SU-DHL-6 (cell line): ENCODE results near the gene MRPL17.

Source experiments
- H2AFZ ChIP-seq: fragments of 200-600 bp; sonication (generic); 2 replicates; pipeline ENCODE4 v1.6.1; 2014; ENCODE audit warnings: low read depth, mild to moderate bottlenecking, moderate library complexity, mixed read lengths, antibody characterized with exemption, low read length; ENCODE audit not compliant: severe bottlenecking
- H3F3A ChIP-seq: fragments of 200-600 bp; shearing (Covaris generic); 2 replicates; pipeline ENCODE4 v1.6.0; 2016; ENCODE audit warnings: antibody characterized with exemption, mild to moderate bottlenecking; ENCODE audit not compliant: insufficient read depth
- H3K27ac ChIP-seq: fragments of 200-600 bp; sonication (generic); 2 replicates; pipeline ENCODE4 v1.5.1; 2016; ENCODE audit warnings: low read depth, mild to moderate bottlenecking, low read length, moderate library complexity, mixed read lengths
- H3K27me3 ChIP-seq: fragments of 200-600 bp; sonication (generic), shearing (Covaris generic); 2 replicates; pipeline ENCODE4 v1.6.0; 2014; ENCODE audit warnings: mild to moderate bottlenecking, low read length
- H3K36me3 ChIP-seq: fragments of 200-600 bp; sonication (generic); 2 replicates; pipeline ENCODE4 v1.6.1; 2014; ENCODE audit warnings: mild to moderate bottlenecking, low read length, mixed read lengths
- H3K4me2 ChIP-seq: fragments of 300-600, 200-600 bp; shearing (Covaris generic), sonication (generic); 2 replicates; pipeline ENCODE4 v1.6.0; 2014; ENCODE audit warnings: low read length, low read depth, mild to moderate bottlenecking; ENCODE audit not compliant: poor library complexity, severe bottlenecking
- H3K4me3 ChIP-seq: fragments of 200-600 bp; sonication (generic); 2 replicates; pipeline ENCODE4 v1.5.1; 2014; ENCODE audit warnings: antibody characterized with exemption, low read length, mild to moderate bottlenecking, mixed read lengths; ENCODE audit not compliant: insufficient read depth, poor library complexity, severe bottlenecking
- H3K79me2 ChIP-seq: fragments of 200-600 bp; sonication (generic); 2 replicates; pipeline ENCODE4 v1.6.1; 2014; ENCODE audit warnings: mild to moderate bottlenecking, low read length, moderate library complexity; ENCODE audit not compliant: insufficient read depth
- H3K9ac ChIP-seq: fragments of 200-600 bp; sonication (generic); 2 replicates; pipeline ENCODE4 v1.7.0; 2014; ENCODE audit warnings: mild to moderate bottlenecking, low read length
- H3K9me2 ChIP-seq: fragments of 200-600 bp; sonication (generic); replicated peaks from 2 replicates; pipeline ENCODE4 v1.6.1; 2014; ENCODE audit warnings: low read length; ENCODE audit not compliant: insufficient read depth
- H3K9me3 ChIP-seq: fragments of 200-600 bp; sonication (generic); 2 replicates; pipeline ENCODE4 v1.6.1; 2014; ENCODE audit warnings: low read length, mixed read lengths; ENCODE audit not compliant: insufficient read depth
- H4K20me1 ChIP-seq: fragments of 200-600 bp; sonication (generic); 2 replicates; pipeline ENCODE4 v1.6.1; 2014; ENCODE audit warnings: low read depth, mild to moderate bottlenecking, antibody characterized with exemption, low read length, moderate library complexity, mixed read lengths
- CTCF ChIP-seq: fragments of 200-600 bp; sonication (generic); IDR thresholded peaks from one replicate; pipeline ENCODE4 v1.5.1; 2017; ENCODE audit warnings: antibody characterized with exemption, mild to moderate bottlenecking, low read length, moderate library complexity; ENCODE audit not compliant: insufficient read depth, poor library complexity, severe bottlenecking
- EZH2phosphoT487 ChIP-seq: fragments of 200-600 bp; sonication (generic), shearing (Covaris generic); conservative IDR thresholded peaks from 2 replicates; pipeline ENCODE4 v1.6.1; 2018; ENCODE audit warnings: mild to moderate bottlenecking, antibody characterized with exemption, low read length, moderate library complexity, mixed read lengths

MRPL17 gene

GRCh38 chr11:6650980-6651379 lies 32.2 kb downstream of the MRPL17 start:
- Histone ChIP-seq H3K9me3 (no peaks in the 10 kb centered on the region), H3K9me2 (no peaks in the 10 kb centered on the region), H3K4me2 (no peak overlapping the region), H3K36me3 (no peaks in the 10 kb centered on the region), H3K4me3 (no peak overlapping the region), H3K79me2 (no peaks in the 10 kb centered on the region), H3K27ac (no peak overlapping the region), H3F3A (no peaks in the 10 kb centered on the region), H3K9ac (no peak overlapping the region), H2AFZ (no peak overlapping the region), H3K27me3 (no peaks in the 10 kb centered on the region), H4K20me1 (no peaks in the 10 kb centered on the region)
- TF ChIP-seq EZH2phosphoT487 (no peak), CTCF (no peak)

GRCh38 chr11:6650104-6650503 lies 33.0 kb downstream of the MRPL17 start:
- Histone ChIP-seq H3K4me3 (no peak overlapping the region), H3K27me3 (no peaks in the 10 kb centered on the region), H3K9me3 (no peaks in the 10 kb centered on the region), H3K4me2 (no peak overlapping the region), H3K27ac (no peak overlapping the region), H3K36me3 (no peaks in the 10 kb centered on the region), H3K79me2 (no peaks in the 10 kb centered on the region), H3K9me2 (no peaks in the 10 kb centered on the region), H3K9ac (no peak overlapping the region), H4K20me1 (no peaks in the 10 kb centered on the region), H3F3A (no peaks in the 10 kb centered on the region), H2AFZ (no peak overlapping the region)
- TF ChIP-seq CTCF (no peak), EZH2phosphoT487 (no peak)

- Histone ChIP-seq H3K36me3 (no peaks in the 10 kb centered on the region), H3K9me3 (no peaks in the 10 kb centered on the region), H3K27me3 (no peaks in the 10 kb centered on the region), H3F3A (no peaks in the 10 kb centered on the region), H4K20me1 (no peaks in the 10 kb centered on the region), H3K27ac (no peak overlapping the region), H3K4me2 (no peak overlapping the region), H3K9ac (no peak overlapping the region), H3K9me2 (no peaks in the 10 kb centered on the region), H2AFZ (no peak overlapping the region), H3K79me2 (no peaks in the 10 kb centered on the region), H3K4me3 (no peak overlapping the region)
- TF ChIP-seq EZH2phosphoT487 (no peak), CTCF (no peak)
Measured at GRCh38 chr11:6648501-6648900, 34.6 kb downstream of the MRPL17 start.
